H1 (cell line): ENCODE results near the gene GABRQ. TPM values are rescaled to one million over a fixed set of nuclear protein-coding genes. Genes with fewer than 3 reads are reported as not detected.

Experiments used
- CTCF ChIA-PET: fragments of 300-600 bp; sonication (Branson Sonifier 250); formaldehyde crosslinking; loops from one replicate; lab custom pipeline; 2021; ENCODE audit not compliant: partially characterized antibody; lab: Charles Lee
- POLR2A ChIA-PET: fragments of 300-600 bp; sonication (Branson Sonifier 250); formaldehyde crosslinking; loops from one replicate; lab custom pipeline; 2021; ENCODE audit warnings: inconsistent platforms; ENCODE audit not compliant: partially characterized antibody; lab: Charles Lee
- DNase-seq, 2 experiments: peaks; one replicate each; pipeline versions ENCODE4 v3.0.0 to v3.0.0-alpha.2; 2010 to 2022; ENCODE audit warnings: low spot score in 2 of 2, low read depth in 1 of 2, mixed read lengths in 1 of 2
- FAIRE-seq: peaks from 2 replicates; lab custom pipeline; 2011; peaks lifted over from hg19 to GRCh38; lab: Jason Lieb, UNC
- H2AFZ ChIP-seq: 2 replicates; pipeline ENCODE4 v1.8.1; 2012; ENCODE audit warnings: low read length, inconsistent platforms
- H2AK5ac ChIP-seq: 2 replicates; pipeline ENCODE4 v1.6.1; 2013; ENCODE audit warnings: low read depth, low read length
- H2BK120ac ChIP-seq: replicated peaks from 2 replicates; pipeline ENCODE3; 2013; ENCODE audit warnings: low read depth, low read length, inconsistent platforms
- H2BK12ac ChIP-seq: 2 replicates; pipeline ENCODE4 v1.6.1; 2013; ENCODE audit warnings: low read depth, low read length
- H2BK15ac ChIP-seq: 2 replicates; pipeline ENCODE4 v1.6.1; 2013; ENCODE audit warnings: low read length
- H2BK20ac ChIP-seq: 2 replicates; pipeline ENCODE4 v1.6.1; 2013; ENCODE audit warnings: low read length
- H2BK5ac ChIP-seq: 2 replicates; pipeline ENCODE4 v1.6.1; 2013; ENCODE audit warnings: low read depth, low read length
- H3K14ac ChIP-seq: 2 replicates; pipeline ENCODE4 v1.6.1; 2013; ENCODE audit warnings: inconsistent platforms; ENCODE audit not compliant: insufficient read length
- H3K18ac ChIP-seq: 2 replicates; pipeline ENCODE4 v1.6.1; 2013; ENCODE audit warnings: low read length; ENCODE audit errors: extremely low read depth
- H3K23ac ChIP-seq: 2 replicates; pipeline ENCODE4 v1.6.1; 2013; ENCODE audit warnings: inconsistent platforms; ENCODE audit not compliant: insufficient read length
- H3K23me2 ChIP-seq: 2 replicates; pipeline ENCODE4 v1.6.1; 2013; ENCODE audit warnings: low read depth, low read length
- H3K27ac ChIP-seq: 2 replicates; pipeline ENCODE4 v1.6.1; 2011; ENCODE audit warnings: low read depth, low read length, inconsistent platforms
- H3K27me3 ChIP-seq, 4 experiments: replicated peaks in 1 of 4; 1 replicate in 1 of 4; 2 replicates in 3 of 4; pipeline versions ENCODE4 v1.6.1 to v1.8.1; 2011 to 2013; ENCODE audit warnings: low read length in 3 of 4, mild to moderate bottlenecking in 3 of 4, inconsistent platforms in 2 of 4, mixed read lengths in 2 of 4, moderate library complexity in 1 of 4; ENCODE audit not compliant: control insufficient read depth in 3 of 4, insufficient read depth in 3 of 4; ENCODE audit errors: extremely low read depth in 1 of 4
- H3K36me3 ChIP-seq, 4 experiments: 2 replicates each; pipeline versions ENCODE4 v1.6.1 to v1.8.1; 2011 to 2013; ENCODE audit warnings: mild to moderate bottlenecking in 4 of 4, low read length in 3 of 4, moderate library complexity in 2 of 4, control low read depth in 1 of 4, inconsistent platforms in 1 of 4; ENCODE audit not compliant: insufficient read depth in 4 of 4, control insufficient read depth in 2 of 4
- H3K4ac ChIP-seq: replicated peaks from 2 replicates; pipeline ENCODE3; 2013; ENCODE audit warnings: low read length, low read depth, mixed read lengths, inconsistent platforms; ENCODE audit not compliant: insufficient read length
- H3K4me1 ChIP-seq, 4 experiments: replicated peaks in 1 of 4; 1 replicate in 1 of 4; 2 replicates in 3 of 4; pipeline versions ENCODE4 v1.6.1 to v1.8.1; 2011 to 2013; ENCODE audit warnings: low read length in 3 of 4, inconsistent platforms in 2 of 4, mixed read lengths in 1 of 4; ENCODE audit not compliant: insufficient read depth in 4 of 4, control insufficient read depth in 3 of 4
- H3K4me2 ChIP-seq, 2 experiments: 2 replicates each; pipeline versions ENCODE4 v1.6.1 to v1.8.1; 2011 to 2013; ENCODE audit warnings: low read depth in 2 of 2, low read length in 2 of 2, control low read depth in 1 of 2, inconsistent platforms in 1 of 2, mild to moderate bottlenecking in 1 of 2; ENCODE audit not compliant: insufficient read depth in 1 of 2
- H3K4me3 ChIP-seq, 4 experiments: fragments of 200-600, 300-600 bp in 1 of 4; sonication (generic), shearing (Covaris generic), sonication (Bioruptor Twin) in 1 of 4; 2 replicates each; pipeline versions ENCODE4 v1.5.1 to v1.8.1; 2011 to 2016; ENCODE audit warnings: low read length in 4 of 4, low read depth in 3 of 4, control low read depth in 2 of 4, inconsistent platforms in 2 of 4, mild to moderate bottlenecking in 2 of 4, mixed read lengths in 1 of 4, moderate library complexity in 1 of 4; ENCODE audit not compliant: insufficient read depth in 2 of 4; ENCODE audit errors: extremely low read depth in 1 of 4
- H3K56ac ChIP-seq: replicated peaks from 2 replicates; pipeline ENCODE3; 2013; ENCODE audit warnings: low read depth, mild to moderate bottlenecking, mixed read lengths, low read length, inconsistent platforms; ENCODE audit not compliant: insufficient read length
- H3K79me1 ChIP-seq: 2 replicates; pipeline ENCODE4 v1.6.1; 2013; ENCODE audit warnings: low read depth, low read length, control low read depth
- H3K79me2 ChIP-seq, 2 experiments: 2 replicates each; pipeline versions ENCODE4 v1.6.1 to v1.8.1; 2012 to 2013; ENCODE audit warnings: low read length in 2 of 2, mild to moderate bottlenecking in 2 of 2, inconsistent platforms in 1 of 2; ENCODE audit not compliant: insufficient read depth in 2 of 2, control insufficient read depth in 1 of 2
- H3K9ac ChIP-seq, 4 experiments: replicated peaks in 1 of 4; 1 replicate in 1 of 4; 2 replicates in 3 of 4; pipeline versions ENCODE4 v1.6.1 to v1.8.1; 2011 to 2013; ENCODE audit warnings: low read depth in 3 of 4, low read length in 3 of 4, control low read depth in 2 of 4, mild to moderate bottlenecking in 2 of 4, moderate library complexity in 2 of 4, inconsistent platforms in 1 of 4; ENCODE audit errors: extremely low read depth in 1 of 4
- H3K9me3 ChIP-seq, 2 experiments: 2 replicates each; pipeline versions ENCODE4 v1.6.1 to v1.8.1; 2012 to 2013; ENCODE audit warnings: mild to moderate bottlenecking in 2 of 2, moderate library complexity in 2 of 2, control low read depth in 1 of 2, inconsistent platforms in 1 of 2, low read depth in 1 of 2, low read length in 1 of 2, mixed read lengths in 1 of 2; ENCODE audit not compliant: insufficient read depth in 2 of 2
- H4K20me1 ChIP-seq, 2 experiments: replicated peaks in 1 of 2; 2 replicates each; pipeline versions ENCODE3 to v1.8.1; 2011 to 2013; ENCODE audit warnings: inconsistent platforms in 2 of 2, low read length in 2 of 2, mild to moderate bottlenecking in 1 of 2; ENCODE audit not compliant: insufficient read depth in 2 of 2, control insufficient read depth in 1 of 2
- H4K5ac ChIP-seq: 2 replicates; pipeline ENCODE4 v1.6.1; 2013; ENCODE audit warnings: low read length, low read depth, mixed read lengths, inconsistent platforms; ENCODE audit not compliant: insufficient read length
- H4K8ac ChIP-seq: 2 replicates; pipeline ENCODE4 v1.8.0; 2013; ENCODE audit warnings: mild to moderate bottlenecking, moderate library complexity, low read length, inconsistent platforms; ENCODE audit not compliant: insufficient read depth; ENCODE audit errors: extremely low read depth
- H4K91ac ChIP-seq: replicated peaks from 2 replicates; pipeline ENCODE3; 2013; ENCODE audit warnings: low read length, mixed read lengths, inconsistent platforms; ENCODE audit not compliant: insufficient read length
- CEBPB ChIP-seq: IDR thresholded peaks from 2 replicates; pipeline ENCODE4 v1.6.1; 2012; ENCODE audit warnings: low read depth, low read length
- FOSL1 ChIP-seq: IDR thresholded peaks from 2 replicates; pipeline ENCODE4 v1.6.1; 2011; ENCODE audit warnings: mild to moderate bottlenecking, low read depth, low read length, moderate library complexity; ENCODE audit not compliant: insufficient read depth
- KDM1A ChIP-seq: fragments of 200-600, 300-600 bp; sonication (generic); IDR thresholded peaks from 2 replicates; pipeline ENCODE4 v1.7.1; 2016; ENCODE audit warnings: mild to moderate bottlenecking, low read length, borderline replicate concordance
- MAFK ChIP-seq: IDR thresholded peaks from 2 replicates; pipeline ENCODE4 v1.6.1; 2012; ENCODE audit warnings: low read depth, mild to moderate bottlenecking, improper control_type of control experiment, low read length
- NANOG ChIP-seq: IDR thresholded peaks from 2 replicates; pipeline ENCODE4 v1.6.1; 2011; ENCODE audit warnings: low read length, low read depth, mild to moderate bottlenecking, inconsistent platforms; ENCODE audit not compliant: insufficient read depth, poor library complexity, severe bottlenecking
- RBBP5 ChIP-seq: IDR thresholded peaks from 2 replicates; pipeline ENCODE4 v1.7.1; 2012; ENCODE audit warnings: low read depth, mild to moderate bottlenecking, inconsistent platforms, low read length, moderate library complexity, borderline replicate concordance
- RXRA ChIP-seq: IDR thresholded peaks from 2 replicates; pipeline ENCODE4 v1.6.1; 2011; ENCODE audit warnings: low read depth, mild to moderate bottlenecking, low read length, moderate library complexity; ENCODE audit not compliant: insufficient read depth
- SRF ChIP-seq: IDR thresholded peaks from 2 replicates; pipeline ENCODE4 v1.6.1; 2011; ENCODE audit warnings: mild to moderate bottlenecking, low read depth, low read length, moderate library complexity
- SUZ12 ChIP-seq: fragments of 200-600 bp; sonication (generic); IDR thresholded peaks from 2 replicates; pipeline ENCODE4 v1.6.1; 2012; ENCODE audit warnings: mild to moderate bottlenecking, inconsistent platforms, low read length, moderate library complexity, mixed read lengths
- TAF7 ChIP-seq: optimal IDR thresholded peaks from 2 replicates; pipeline ENCODE3; 2011; ENCODE audit warnings: low read depth, mild to moderate bottlenecking, inconsistent platforms, low read length, moderate library complexity, borderline replicate concordance
- WGBS, 2 experiments: shearing (Covaris generic) in 1 of 2; methylation state at CpG; one replicate each; pipeline versions ENCODE4 v1.1.6 to v1.1.7; 2013 to 2015; ENCODE audit warnings: low lambda C conversion rate in 2 of 2, mixed read lengths in 2 of 2, inconsistent platforms in 1 of 2, low coverage in 1 of 2, missing lambda C conversion rate in 1 of 2; ENCODE audit not compliant: insufficient replicate concordance in 2 of 2, insufficient coverage in 1 of 2, insufficient read length in 1 of 2; ENCODE audit errors: extremely low coverage in 1 of 2, missing lambda C conversion rate in 1 of 2; 5-methylcytosine and 5-hydroxymethylcytosine counted together
- polyA plus RNA-seq, 7 experiments: library from polyadenylated mRNA; depleted of rRNA in 3 of 7; stranded (reverse) in 5 of 7; unstranded in 2 of 7; fragments of >200 nt in 5 of 7; fragments of 200-250 nt in 2 of 7; gene quantifications; 1 replicate in 5 of 7; 2 replicates in 1 of 7; 4 replicates in 1 of 7; pipeline versions ENCODE4 v1.2.1 to v1.2.3, GENCODE V29; 2011 to 2013; ENCODE audit warnings: missing spikeins in 2 of 7, mixed read lengths in 2 of 7
- total RNA-seq: library from RNA; stranded (reverse); fragmentation: NEBNext Ultra II Directional; extraction: Animal tissue kit (Norgen Biotek cat#: 25700); gene quantifications from 2 replicates; pipeline ENCODE4 v1.2.1, GENCODE V29; 2021
- TF ChIP-seq, protein P1 (sequence below): IDR thresholded peaks from 2 replicates; pipeline ENCODE4 v1.6.1; 2011; ENCODE audit warnings: low read length, improper control_type of control experiment
- TF ChIP-seq, protein P2 (sequence below): IDR thresholded peaks from 2 replicates; pipeline ENCODE4 v1.6.1; 2011; ENCODE audit warnings: low read depth, mild to moderate bottlenecking, low read length; ENCODE audit not compliant: insufficient read depth

The GABRQ gene
- total and polyA plus RNA-seq, 2 of the 8 experiments (the other 6 are each of a cell fraction or from before 2014, with no cell fraction given): 6.3 to 9.6 TPM

DNA sequence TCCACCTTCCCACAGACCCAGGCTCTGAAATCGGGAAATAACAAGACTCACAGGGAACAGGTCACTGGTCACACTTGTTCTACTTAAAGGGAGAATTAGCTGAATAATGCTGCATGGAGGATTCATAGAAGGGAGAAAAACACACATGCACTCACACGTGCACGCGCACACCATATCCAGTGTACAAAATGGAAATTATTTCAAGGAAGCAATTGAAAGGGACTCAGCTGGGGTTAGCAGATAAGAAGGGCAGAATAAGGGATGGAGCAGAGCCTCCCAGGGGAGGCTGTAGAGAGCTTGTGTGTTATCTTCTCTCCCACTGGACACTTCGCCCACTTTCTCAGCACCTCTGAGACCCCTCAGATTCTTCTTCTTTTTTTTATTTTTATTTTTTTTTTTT lies 10.3 kb downstream of the GABRQ start:
- ChIA-PET POLR2A (no interaction called here), CTCF (interaction anchor here (1.2 to 2.1 kb wide), 5 partner anchors 10 to 174 kb away, joined by 4 to 5 read pairs (median 4); no protein-coding TSS in a partner anchor)
- 87% methylated on average over 4 of the region's 5 CpGs; no CpG with 5 or more reads in 1 of the 2 experiments for WGBS, 2 experiments
- H4K20me1 ChIP-seq: peaks cover 0 to 8% of the 10 kb centered on the region in 2 experiments
- H4K8ac ChIP-seq: no peak overlapping the region
- H3K9ac ChIP-seq: no peak overlapping the region
- H2BK15ac ChIP-seq: no peak overlapping the region
- no peaks in the 10 kb centered on the region for H3K27me3 ChIP-seq
- H4K5ac ChIP-seq: no peak overlapping the region
- 0 out of 2 replicates have a peak, but pooled peaks cover 4% of the 10 kb centered on the region for H3K23me2 ChIP-seq
- no peaks in the 10 kb centered on the region; a peak in 1 of 4 replicates for H3K9me3 ChIP-seq
- no peak overlapping the region for H3K23ac ChIP-seq
- H3K4me2 ChIP-seq: no peak overlapping the region
- H2BK5ac ChIP-seq: no peak overlapping the region
- no peak overlapping the region for H2BK120ac ChIP-seq
- H3K56ac ChIP-seq: no peak overlapping the region
- H3K4ac ChIP-seq: no peak overlapping the region
- H3K27ac ChIP-seq: no peak overlapping the region
- no peaks in the 10 kb centered on the region for H3K4me1 ChIP-seq
- no peak overlapping the region for H3K18ac ChIP-seq
- DNase-seq (no peak), FAIRE-seq (no peak)
- no peak overlapping the region for H3K14ac ChIP-seq
- H3K4me3 ChIP-seq: no peak overlapping the region
- H2BK12ac ChIP-seq: no peak overlapping the region
- H3K79me1 ChIP-seq: no peaks in the 10 kb centered on the region
- no peak overlapping the region for H2AFZ ChIP-seq
- no peak overlapping the region for H4K91ac ChIP-seq
- no peak overlapping the region for H2BK20ac ChIP-seq
- H2AK5ac ChIP-seq: no peak overlapping the region
- no peaks in the 10 kb centered on the region for H3K79me2 ChIP-seq
- peaks cover 2 to 30% (median 14%) of the 10 kb centered on the region in 4 experiments; a peak in 6 of 8 replicates for H3K36me3 ChIP-seq
- TF ChIP-seq SRF: no peak
- no peak for TF ChIP-seq KDM1A
- TF ChIP-seq RBBP5: no peak
- TF ChIP-seq TAF7: no peak
- TF ChIP-seq MAFK: no peak
- no peak for TF ChIP-seq RXRA
- TF ChIP-seq SUZ12: no peak
- TF ChIP-seq, protein P1, sequence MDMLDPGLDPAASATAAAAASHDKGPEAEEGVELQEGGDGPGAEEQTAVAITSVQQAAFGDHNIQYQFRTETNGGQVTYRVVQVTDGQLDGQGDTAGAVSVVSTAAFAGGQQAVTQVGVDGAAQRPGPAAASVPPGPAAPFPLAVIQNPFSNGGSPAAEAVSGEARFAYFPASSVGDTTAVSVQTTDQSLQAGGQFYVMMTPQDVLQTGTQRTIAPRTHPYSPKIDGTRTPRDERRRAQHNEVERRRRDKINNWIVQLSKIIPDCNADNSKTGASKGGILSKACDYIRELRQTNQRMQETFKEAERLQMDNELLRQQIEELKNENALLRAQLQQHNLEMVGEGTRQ: no peak
- no peak for TF ChIP-seq NANOG
- TF ChIP-seq, protein P2, sequence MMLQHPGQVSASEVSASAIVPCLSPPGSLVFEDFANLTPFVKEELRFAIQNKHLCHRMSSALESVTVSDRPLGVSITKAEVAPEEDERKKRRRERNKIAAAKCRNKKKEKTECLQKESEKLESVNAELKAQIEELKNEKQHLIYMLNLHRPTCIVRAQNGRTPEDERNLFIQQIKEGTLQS: no peak
- TF ChIP-seq FOSL1: no peak
- TF ChIP-seq CEBPB: no peak
